GM19238 (cell line): ENCODE measurements around the gene VSTM4.

ENCODE experiments used
- DNase-seq: peaks from one replicate; pipeline ENCODE4 v3.0.0; 2011; ENCODE audit warnings: low spot score; ENCODE audit not compliant: insufficient read length

VSTM4 gene

GRCh38 chr10:49115015-49115795 is at the start of gene VSTM4:
VSTM4 (minus strand) TSS chr10:49115522; CDS start chr10:49115485, 37 bp downstream.
- peak; percentile 30 for DNase-seq

- no peak for DNase-seq
Measured at GRCh38 chr10:49164559-49165188, 49.4 kb upstream of the VSTM4 start.

DNA sequence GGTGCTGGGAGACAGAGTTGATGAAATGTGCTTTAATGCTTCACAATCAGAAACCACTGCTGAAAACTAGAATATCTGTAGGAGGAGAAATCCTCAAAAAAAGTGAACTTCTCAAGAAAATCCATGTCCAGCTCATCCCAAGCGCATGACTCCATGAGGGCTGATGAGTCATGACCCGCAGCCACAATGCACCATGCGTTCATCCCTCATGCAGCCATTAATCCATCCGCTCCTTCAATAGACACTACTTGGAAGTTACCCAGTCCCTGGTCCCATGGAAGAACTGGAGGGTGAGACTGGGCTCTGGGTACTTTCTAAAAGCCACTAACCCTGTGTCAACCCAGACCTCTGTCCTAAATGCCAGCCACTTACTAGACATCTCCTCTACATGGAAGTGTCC is 48.4 kb upstream of the VSTM4 start:
- no peak for DNase-seq

DNA sequence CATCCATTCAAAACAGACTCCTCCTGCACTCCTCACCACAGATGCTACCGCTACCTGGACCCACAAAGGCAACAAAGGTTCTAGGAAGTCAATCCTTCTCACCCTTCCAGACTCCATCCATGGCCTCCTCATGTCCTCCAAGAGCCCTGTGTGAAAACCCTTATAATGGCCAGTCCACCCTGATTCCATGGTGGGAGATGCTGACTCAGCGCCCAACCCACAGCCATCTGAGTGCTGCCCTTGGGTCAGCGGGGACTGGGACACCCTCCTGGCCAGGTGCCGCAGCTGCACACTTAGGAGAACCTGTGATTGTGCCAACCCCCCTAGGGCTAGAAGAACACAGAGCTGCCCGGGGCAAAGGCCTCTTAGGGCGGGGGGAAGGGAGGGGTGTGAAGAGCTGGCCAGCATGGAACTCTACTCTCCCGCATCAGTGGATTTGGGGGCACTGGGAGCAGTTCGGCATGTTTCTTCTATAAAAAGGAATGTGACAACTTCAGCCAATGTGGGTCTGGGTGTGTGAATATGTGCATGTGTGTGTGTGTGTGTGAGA is 47.5 kb upstream of the VSTM4 start:
- no peak for DNase-seq

GRCh38 chr10:49162063-49162462 is 46.7 kb upstream of the VSTM4 start:
- DNase-seq: no peak

GRCh38 chr10:49161411-49161997 is 46.2 kb upstream of the VSTM4 start:
- DNase-seq: no peak

DNA sequence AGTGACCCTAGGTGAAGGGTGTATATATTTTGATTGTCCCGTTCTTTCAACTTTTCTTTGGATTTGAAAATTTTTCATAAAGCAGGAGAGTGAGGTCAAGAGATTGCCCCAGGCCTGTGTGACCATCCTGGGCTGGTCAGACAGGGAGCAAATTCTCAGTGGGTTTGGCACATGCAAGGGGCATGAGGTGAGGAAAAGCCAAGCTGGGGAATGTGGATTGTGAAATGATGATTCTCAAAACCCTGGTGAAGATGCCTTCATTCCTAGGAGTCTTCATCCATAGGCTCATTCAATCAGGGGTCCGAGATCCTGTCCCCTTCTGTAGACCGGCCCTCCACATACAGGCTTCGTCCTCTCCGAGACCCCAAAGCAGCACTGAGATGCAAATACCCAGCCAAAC is 45.5 kb upstream of the VSTM4 start:
- no peak for DNase-seq

DNA sequence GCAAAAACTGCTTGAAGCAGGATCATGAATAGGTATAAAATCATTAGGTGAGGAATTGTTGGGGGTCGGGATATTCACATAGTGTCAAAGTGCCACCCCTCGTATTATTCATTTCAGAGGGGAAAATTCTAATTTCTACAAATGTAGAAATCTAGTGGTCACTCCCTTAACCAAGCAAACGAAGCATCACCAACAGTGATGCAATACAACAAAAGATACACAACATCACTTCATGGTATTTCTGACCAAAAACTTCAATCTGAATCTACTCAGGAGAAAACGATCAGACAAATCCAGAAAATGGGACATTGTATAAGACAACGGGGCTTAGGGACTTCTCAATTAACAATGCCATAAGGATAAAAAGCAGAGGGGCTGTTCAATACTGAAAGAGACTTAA is 44.8 kb upstream of the VSTM4 start:
- DNase-seq: no peak

DNA sequence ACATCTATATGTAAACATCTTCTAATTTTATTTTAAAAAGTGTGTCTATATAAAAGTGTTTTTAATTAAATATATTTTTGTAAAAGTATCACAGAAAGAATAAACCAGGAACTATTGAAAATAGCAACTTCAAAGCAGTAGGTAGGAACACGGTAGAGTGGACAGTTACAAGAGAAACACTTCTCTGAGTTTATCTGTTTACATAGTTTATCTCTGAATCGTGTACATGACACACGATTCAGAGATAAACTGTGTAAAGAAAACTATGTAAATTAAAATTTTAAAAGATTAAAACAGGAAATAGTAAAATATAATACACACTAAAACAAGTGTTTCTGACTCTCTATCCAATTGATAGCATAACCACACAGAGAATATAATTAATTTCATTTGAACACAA is 43.6 kb upstream of the VSTM4 start:
- no peak for DNase-seq

DNA sequence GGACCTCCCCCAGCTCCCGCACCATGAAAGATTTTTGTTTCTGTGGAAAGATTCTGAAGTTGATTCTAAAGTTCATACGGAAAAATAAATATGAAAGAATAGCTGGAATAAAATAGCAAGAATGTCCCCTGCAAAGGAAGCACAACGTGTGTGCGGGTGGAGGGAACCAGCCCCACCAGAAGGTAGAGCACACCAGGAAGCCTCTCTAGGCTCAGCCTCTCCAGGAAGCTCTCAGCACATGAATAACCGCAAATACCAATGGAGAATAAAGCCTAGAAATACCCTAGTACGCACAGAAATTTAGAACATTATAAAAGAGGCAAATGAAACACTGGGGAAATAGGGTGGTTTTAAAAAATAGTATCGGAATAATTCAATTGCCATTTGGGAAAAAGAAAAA is 43.1 kb upstream of the VSTM4 start:
- no peak for DNase-seq

DNA sequence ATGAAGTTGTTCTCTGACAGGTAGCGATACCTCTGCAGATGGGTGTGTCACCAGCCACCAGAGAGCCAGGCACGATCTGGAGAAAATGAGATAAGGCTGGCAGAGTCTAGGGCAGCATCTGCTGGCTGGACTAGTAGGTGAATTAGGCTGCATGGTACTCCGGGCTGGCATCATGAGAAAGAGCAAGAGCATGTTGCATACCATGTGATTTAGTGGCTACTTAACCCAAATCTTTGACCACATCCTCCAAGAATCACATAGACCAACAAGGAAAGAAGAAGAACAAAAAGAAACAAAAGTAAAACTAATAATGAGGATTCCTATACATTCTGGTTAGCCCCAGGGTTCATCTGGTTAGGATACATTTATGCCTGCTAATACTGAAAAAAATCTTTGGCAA is 41.9 kb upstream of the VSTM4 start:
- no peak for DNase-seq

DNA sequence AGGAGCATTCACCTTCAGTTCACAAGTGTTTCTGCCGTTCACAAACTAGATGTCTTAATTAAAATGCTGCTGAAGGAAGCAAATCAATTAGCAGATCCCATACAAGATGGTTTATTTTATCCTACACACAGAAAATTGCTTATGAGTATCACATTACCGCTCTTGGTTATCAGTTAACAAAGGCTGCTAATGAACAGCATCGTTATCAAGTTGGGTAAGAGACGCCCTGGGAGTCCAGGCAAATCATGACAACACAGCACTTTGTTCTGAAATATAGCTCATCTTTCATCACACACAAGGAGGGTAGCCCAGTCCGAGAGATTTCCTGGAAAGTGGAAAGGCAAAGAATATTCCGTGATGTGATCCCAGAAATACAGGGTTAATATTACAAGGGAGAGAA is 39.3 kb upstream of the VSTM4 start:
- no peak for DNase-seq

DNA sequence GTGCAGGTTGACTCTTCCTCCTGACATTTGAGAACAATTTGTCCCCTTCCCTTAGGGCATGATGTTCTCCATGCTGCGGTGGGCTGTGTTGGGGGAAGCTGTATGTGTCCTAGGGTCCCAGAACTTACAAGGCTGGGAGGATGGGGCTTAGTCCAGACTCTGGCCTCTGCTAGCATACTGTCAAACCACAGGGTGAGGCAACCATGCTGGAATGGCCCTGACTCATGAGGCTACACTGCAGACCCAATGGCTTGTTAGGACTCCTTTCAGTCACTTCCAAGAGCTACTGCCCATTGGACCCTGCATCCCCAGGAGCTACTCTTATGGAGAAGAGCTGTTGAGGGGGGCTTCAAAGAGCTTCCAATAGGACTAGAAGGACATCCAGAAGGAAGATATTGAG is 38.6 kb upstream of the VSTM4 start:
- no peak for DNase-seq

DNA sequence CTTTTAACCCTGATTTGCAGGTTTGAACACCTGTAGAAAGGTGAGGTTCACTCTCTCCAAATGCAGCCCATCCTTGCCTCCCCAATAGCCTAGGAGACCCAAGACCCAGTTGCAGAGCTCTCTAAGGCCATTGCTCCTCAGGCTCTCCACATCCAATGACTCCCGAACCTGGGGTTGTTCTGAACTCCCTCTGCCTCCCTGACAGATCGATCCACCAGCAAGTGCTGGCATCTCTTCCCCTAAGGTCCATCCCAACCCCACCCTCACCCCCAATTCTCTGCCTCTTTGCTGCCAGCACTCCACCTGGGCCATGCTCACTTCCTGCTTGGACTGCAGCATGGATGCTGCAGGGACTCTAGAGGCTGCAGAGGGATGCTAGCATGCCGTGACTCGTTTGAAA is 37.8 kb upstream of the VSTM4 start:
- DNase-seq: no peak

- no peak for DNase-seq
Measured at GRCh38 chr10:49152663-49153062, 37.3 kb upstream of the VSTM4 start.

- no peak for DNase-seq
Measured at GRCh38 chr10:49152037-49152436, 36.7 kb upstream of the VSTM4 start.

DNA sequence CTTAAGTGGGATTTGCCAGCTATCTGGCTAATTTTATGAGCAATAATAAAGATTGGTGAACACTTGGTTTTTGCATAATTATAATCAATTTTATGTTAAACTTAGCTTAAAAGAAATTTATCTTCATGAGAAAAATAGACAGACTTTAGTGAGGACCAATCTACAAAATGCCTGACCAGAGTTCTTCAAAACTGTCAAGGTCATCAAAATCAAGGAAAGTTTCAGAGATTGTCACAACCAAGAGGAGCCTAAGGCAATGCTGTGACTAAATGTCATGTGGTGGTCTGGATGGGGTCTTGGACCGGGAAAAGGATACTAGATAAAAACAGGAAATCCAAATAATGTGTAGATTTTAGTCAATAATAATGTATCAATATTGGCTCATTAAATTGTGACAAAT is 36.2 kb upstream of the VSTM4 start:
- no peak for DNase-seq

DNA sequence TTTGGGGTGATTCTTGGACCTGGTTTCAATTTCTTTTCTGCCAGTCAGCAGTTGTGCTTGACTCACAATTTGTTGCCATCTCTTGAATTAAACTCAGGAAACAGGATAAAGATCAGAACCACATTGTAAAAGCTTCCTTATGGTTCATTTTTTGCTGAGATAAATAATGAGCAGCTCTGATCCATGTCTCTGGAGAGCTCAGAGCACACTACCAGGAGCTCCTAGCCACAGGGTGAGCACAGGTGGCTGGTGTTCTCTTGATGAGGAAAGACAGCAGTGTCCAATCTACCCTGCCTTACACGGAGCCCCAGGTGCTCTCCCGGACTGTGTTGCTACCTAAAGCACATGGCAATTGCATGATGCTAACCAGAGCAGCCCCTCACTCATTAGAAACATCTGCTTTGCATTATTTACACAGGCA is 35.7 kb upstream of the VSTM4 start:
- DNase-seq: no peak

- no peak for DNase-seq
Measured at GRCh38 chr10:49150426-49150825, 35.1 kb upstream of the VSTM4 start.

GRCh38 chr10:49149881-49150280 is 34.6 kb upstream of the VSTM4 start:
- DNase-seq: no peak

DNA sequence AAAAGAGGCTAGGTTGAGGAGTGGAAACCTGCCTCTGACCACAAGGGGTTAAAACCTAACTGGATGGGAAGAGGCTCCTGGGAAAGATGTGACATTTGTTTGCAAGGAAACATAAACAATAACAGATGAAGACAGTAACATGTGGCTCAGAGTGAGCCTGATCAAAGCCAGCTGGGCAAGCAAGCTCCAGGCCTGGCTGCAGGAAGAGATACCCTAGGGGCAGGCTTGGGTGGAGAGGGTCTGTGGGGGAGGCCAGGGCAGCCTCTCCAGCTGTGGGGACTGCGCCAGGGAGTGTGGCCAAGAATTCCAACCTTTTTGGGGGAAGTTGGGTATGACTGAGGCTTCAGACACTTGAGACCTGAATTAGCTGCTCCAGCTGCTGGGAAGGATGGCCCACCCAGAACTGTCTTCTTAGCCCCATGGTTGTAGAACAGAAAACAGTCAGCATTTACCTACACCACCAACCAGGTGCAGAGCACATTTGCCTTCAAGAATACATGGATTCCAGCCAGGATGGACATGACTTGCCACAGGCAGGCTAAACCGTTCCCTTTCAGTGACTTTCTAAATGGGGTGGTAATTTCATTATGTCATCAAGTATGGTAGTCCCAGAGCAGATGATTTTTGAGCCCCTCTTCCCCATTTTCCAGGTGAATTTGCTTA is 28.9 kb upstream of the VSTM4 start:
- no peak for DNase-seq

DNA sequence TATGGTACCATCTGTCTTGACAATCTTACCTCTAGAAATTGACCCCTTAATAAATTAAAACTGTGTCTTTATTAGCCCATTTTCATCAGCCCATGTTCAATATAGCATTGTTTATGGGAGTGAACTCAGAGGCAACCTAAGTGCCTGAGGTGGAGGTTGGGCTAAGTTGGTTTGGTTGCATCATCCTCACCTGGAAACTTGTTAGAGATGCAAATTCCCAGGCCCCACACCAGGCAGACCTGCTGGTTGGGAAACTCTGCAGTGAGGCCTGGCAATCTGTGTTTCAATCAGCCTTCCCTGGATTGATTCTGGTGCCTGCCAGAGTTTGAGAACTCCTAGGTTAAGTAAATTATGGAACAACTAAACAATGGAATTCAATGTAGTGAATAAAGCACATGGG is 27.9 kb upstream of the VSTM4 start:
- DNase-seq: no peak
